ENCODE results near the gene CFB. TPM values are rescaled to one million over a fixed set of nuclear protein-coding genes. Genes with fewer than 3 reads are reported as not detected.

The CFB gene
- total and polyA plus RNA-seq, 2 of the 13 experiments (the other 11 are each of a cell fraction or from before 2014, with no cell fraction given): 171 to 513 TPM

- TF ChIP-seq ZNF142 (CRISPR knock-in tag; IDR thresholded peaks at IDR 0.05): no peak
- 0 out of 2 replicates have a peak, but pooled peaks have one; percentile 66 for TF ChIP-seq ZNF296 (CRISPR knock-in tag; conservative IDR thresholded peaks at IDR 0.05)
- peak; percentile 93; the same call in 1 of the 2 replicates for TF ChIP-seq ZNF572 (CRISPR knock-in tag; IDR thresholded peaks at IDR 0.05)
- no peak for TF ChIP-seq ZNF775 (CRISPR knock-in tag; IDR thresholded peaks at IDR 0.05; ENCODE audit: borderline replicate concordance)
- TF ChIP-seq DMTF1 (CRISPR knock-in tag; IDR thresholded peaks at IDR 0.05): no peak
- peak; percentile 60; the same call in 1 of the 2 replicates for TF ChIP-seq ZNF703 (CRISPR knock-in tag; IDR thresholded peaks at IDR 0.05; ENCODE audit: borderline replicate concordance)
- 0 out of 2 replicates have a peak, but pooled peaks have one; percentile 44 for TF ChIP-seq ZNF724P (CRISPR knock-in tag; IDR thresholded peaks at IDR 0.05; ENCODE audit: borderline replicate concordance)
- 0 out of 2 replicates have a peak, but pooled peaks have one; percentile 47 for TF ChIP-seq HIC2 (CRISPR knock-in tag; IDR thresholded peaks at IDR 0.05; ENCODE audit: low read depth)
- no peak; the same call in 1 of the 2 replicates for TF ChIP-seq CENPT (CRISPR knock-in tag; IDR thresholded peaks at IDR 0.05; ENCODE audit: low read depth)
- peak; percentile 83; the same call in 1 of the 2 replicates for TF ChIP-seq ZBTB39 (CRISPR knock-in tag; IDR thresholded peaks at IDR 0.05)
- peak; percentile 19; the same call in 1 of the 2 replicates for TF ChIP-seq ZBTB46 (CRISPR knock-in tag; IDR thresholded peaks at IDR 0.05; ENCODE audit: borderline replicate concordance)
- TF ChIP-seq ZNF878 (CRISPR knock-in tag; IDR thresholded peaks at IDR 0.05): no peak
- TF ChIP-seq BCL3 (CRISPR knock-in tag; IDR thresholded peaks at IDR 0.05): 0 out of 2 replicates have a peak, but pooled peaks have one; percentile 12
Observed at GRCh38 chr6:31958412-31958740, 12.5 kb downstream of the CFB start (continued).
